HG03378 (cell line): Measurements from ENCODE around the gene LUC7L2.
"Not testable (repeated sequence)": the region's sequence is repeated elsewhere in the genome, so short reads cannot be mapped to it uniquely, and the experiment has no call there.

ENCODE experiments used
- ATAC-seq: cut with Tn5 transposase; IDR thresholded peaks from one replicate; pipeline ENCODE4 v1.9.1; 2021; ENCODE audit warnings: mild to moderate bottlenecking, moderate library complexity; ENCODE audit not compliant: unreplicated experiment

The LUC7L2 gene

GRCh38 chr7:139359366-139360209 is at the start of gene LUC7L2:
Gene LUC7L2, plus strand, starts transcription at chr7:139359894. Its CDS starts 368 bp downstream, at chr7:139360262.
- peak; percentile 69 for ATAC-seq

GRCh38 chr7:139317939-139318505 is 41.7 kb upstream of the LUC7L2 start:
- no peak for ATAC-seq

GRCh38 chr7:139321071-139321745 is 38.5 kb upstream of the LUC7L2 start:
- ATAC-seq = no peak

- ATAC-seq = not testable (repeated sequence)
Observed at GRCh38 chr7:139324709-139325108, 35.0 kb upstream of the LUC7L2 start.

- ATAC-seq = no peak
Observed at GRCh38 chr7:139328375-139328774, 31.3 kb upstream of the LUC7L2 start.

GRCh38 chr7:139329119-139329518 is 30.6 kb upstream of the LUC7L2 start:
- no peak for ATAC-seq

GRCh38 chr7:139330333-139331030 is 29.2 kb upstream of the LUC7L2 start:
- ATAC-seq = no peak

- no peak for ATAC-seq
Observed at GRCh38 chr7:139332697-139333359, 26.9 kb upstream of the LUC7L2 start.

- not testable (repeated sequence) for ATAC-seq
Observed at GRCh38 chr7:139333443-139333842, 26.3 kb upstream of the LUC7L2 start.

- no peak for ATAC-seq
Observed at GRCh38 chr7:139334399-139335150, 25.1 kb upstream of the LUC7L2 start.

- no peak for ATAC-seq
Observed at GRCh38 chr7:139339025-139339424, 20.7 kb upstream of the LUC7L2 start.

GRCh38 chr7:139339698-139340036 is 20.0 kb upstream of the LUC7L2 start:
- no peak for ATAC-seq

- ATAC-seq = peak; percentile 90
Observed at GRCh38 chr7:139340037-139340807, 19.5 kb upstream of the LUC7L2 start.

GRCh38 chr7:139340808-139341057 is 19.0 kb upstream of the LUC7L2 start:
- no peak for ATAC-seq

GRCh38 chr7:139341058-139341775 is 18.5 kb upstream of the LUC7L2 start, which contains the start of gene FMC1:
Gene FMC1, plus strand, starts transcription at chr7:139341337. Its CDS starts 48 bp downstream, at chr7:139341385.
- ATAC-seq = peak; percentile 39

- ATAC-seq = peak; percentile 39
Observed at GRCh38 chr7:139341776-139342226, 17.9 kb upstream of the LUC7L2 start.

- no peak for ATAC-seq
Observed at GRCh38 chr7:139345042-139345441, 14.7 kb upstream of the LUC7L2 start.

GRCh38 chr7:139351027-139351426 is 8.7 kb upstream of the LUC7L2 start:
- no peak for ATAC-seq

- no peak for ATAC-seq
Observed at GRCh38 chr7:139354729-139355128, 5.0 kb upstream of the LUC7L2 start.
